Iris pigment epithelial cell (primary cell): ENCODE measurements around the gene SERPINB2.
"Not testable (repeated sequence)": the region's sequence is repeated elsewhere in the genome, so short reads cannot be mapped to it uniquely, and the experiment has no call there.

Experiments used
- DNase-seq: peaks from one replicate; pipeline ENCODE4 v3.0.0-alpha.2; 2011; ENCODE audit warnings: low read depth

The SERPINB2 gene

DNA sequence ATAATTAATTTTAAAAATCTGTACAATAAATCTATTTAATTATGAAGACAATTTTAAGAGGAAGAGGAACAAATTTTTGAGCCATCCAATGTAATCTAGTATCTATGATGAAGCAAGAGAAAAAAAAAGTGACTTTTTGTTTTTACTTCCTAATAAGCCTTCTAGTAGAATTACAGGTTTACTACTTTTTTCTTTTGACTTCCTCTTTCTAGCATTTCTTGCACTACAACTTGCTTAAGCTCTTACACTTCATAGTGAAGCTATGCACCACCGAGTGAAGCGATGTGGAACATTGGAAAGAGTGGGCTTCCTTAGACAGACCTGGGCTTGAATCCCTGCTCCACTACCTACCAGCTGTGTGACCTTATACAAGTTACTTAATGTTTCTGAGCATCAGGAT lies 2.1 kb downstream of the SERPINB2 start:
- no peak for DNase-seq

DNA sequence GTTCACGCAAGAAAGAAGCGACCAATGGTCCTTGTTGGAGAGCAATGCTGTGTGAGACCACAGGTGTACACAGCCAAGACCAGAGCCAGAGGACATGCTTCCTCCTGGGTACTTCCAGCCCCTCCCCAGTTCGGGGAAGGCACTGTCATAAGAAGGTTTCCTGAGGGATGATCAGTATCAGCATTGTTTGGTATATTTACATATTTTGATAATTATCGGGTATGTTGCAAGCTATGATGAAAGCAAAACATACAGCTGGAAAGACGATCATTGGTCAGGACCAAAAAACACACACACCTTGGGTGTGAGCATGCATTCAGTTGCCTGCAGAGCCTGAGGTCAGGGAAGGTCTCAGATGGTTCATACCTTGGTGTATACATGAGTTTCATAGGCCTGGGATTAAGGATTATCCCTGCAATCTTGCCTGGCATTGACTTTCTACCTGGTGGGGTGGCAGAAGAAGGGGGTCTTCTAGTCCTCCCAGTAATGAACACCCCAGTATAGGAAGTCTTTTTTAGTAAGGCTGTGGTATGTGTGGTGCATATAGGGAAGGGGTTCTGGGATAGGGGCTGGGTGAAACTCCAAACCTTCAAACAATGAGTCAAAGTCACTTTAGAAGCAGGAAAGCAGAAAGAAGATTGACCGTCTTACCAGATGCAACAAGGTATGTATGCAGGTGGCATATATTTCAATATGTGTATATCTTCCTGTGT lies 2.9 kb downstream of the SERPINB2 start:
- DNase-seq, result no peak

DNA sequence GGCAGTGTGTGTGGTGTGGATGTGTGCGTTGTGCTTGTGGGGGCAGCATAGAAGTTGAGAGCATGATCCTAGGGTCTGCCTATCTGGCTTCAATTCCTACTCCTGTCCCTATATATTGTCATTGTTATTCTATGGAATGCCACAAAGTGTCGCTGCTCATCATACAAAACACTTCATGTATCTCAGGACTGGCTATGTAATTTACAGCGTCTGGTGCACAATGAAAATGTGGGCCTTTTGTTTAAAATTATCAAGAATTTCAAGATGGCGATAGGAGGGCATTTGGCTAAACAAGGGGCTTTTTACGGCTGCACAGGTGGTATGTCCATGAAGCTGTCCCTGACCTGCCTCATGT lies 3.4 kb downstream of the SERPINB2 start:
- DNase-seq, result no peak

DNA sequence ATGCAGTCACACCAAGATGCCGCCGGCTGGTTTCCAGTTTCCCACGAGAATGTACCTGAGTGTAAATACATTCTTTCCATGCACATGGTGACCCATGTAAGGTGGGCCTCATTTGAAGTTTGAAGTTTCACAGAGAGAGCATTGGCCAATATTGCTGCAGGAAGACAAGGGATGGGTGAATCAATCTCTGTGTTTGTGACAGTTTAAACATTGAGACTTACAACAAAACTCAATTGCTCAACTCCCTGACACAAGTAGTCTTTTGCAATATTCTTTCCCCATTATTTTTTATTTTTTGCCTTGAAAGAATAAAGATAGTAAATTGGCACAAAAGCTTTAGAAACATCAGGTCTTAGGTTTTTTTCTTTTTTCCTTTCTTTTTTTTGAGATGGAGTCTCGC lies 5.1 kb downstream of the SERPINB2 start:
- no peak for DNase-seq

DNA sequence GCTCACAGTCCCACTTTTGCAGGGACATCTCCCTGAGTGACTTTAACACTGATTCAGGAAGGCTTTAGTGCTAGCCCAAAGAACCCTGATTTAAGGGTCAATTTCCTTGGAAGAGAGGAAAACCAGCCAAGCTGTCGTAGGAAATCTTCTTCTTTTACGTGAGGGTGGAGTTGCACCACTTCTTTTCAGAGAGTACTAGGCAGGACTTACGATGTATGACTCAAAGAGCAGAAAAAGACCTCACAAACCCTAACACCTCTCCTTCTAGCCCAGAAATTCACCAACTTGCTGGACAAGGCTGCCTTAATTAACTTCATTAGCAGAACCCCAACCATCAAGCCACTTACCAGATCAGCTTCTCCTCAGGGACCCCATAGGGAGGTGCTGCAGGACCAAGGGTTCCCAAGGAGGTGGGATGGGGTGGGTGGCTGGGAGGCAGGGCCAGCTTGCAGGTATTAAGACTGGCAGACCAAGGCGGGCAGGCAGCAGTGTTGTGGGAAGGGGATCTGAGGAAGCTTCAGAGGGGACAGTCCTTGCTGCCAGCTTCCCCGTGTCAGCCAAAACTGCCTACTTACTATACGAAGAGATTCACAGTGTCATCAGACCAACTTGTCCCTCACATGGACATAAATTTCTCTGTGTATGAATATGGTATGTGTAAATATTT lies 6.7 kb downstream of the SERPINB2 start:
- DNase-seq, result no peak

DNA sequence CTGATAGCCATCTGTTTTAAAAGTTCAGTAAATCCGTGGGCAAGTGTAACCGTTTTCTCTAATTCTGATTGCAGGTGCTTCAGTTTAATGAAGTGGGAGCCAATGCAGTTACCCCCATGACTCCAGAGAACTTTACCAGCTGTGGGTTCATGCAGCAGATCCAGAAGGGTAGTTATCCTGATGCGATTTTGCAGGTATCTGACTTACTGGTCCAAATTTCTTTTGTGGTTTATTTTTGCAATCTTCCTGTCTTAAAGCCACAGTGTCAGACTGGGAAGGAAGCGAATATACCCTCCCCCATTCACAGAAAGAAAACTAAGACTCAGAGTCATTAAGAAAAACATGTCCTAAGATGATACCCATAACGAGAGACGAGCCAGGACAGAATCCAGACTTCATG lies 7.7 kb downstream of the SERPINB2 start:
- no peak for DNase-seq

DNA sequence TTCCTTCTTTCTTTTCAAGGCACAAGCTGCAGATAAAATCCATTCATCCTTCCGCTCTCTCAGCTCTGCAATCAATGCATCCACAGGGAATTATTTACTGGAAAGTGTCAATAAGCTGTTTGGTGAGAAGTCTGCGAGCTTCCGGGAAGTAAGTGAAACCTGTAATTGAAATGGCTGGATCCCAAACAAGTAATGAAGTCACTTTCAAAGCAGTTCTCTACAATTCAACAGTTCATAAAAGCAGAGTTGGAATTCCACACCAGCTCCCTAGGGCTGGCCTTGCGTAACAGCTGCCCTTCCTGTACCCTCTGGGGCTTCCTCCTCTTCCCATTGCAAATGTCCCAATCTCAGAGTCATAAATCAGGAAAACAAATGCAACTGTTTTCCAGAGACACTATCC lies 9.6 kb downstream of the SERPINB2 start:
- DNase-seq, result no peak

DNA sequence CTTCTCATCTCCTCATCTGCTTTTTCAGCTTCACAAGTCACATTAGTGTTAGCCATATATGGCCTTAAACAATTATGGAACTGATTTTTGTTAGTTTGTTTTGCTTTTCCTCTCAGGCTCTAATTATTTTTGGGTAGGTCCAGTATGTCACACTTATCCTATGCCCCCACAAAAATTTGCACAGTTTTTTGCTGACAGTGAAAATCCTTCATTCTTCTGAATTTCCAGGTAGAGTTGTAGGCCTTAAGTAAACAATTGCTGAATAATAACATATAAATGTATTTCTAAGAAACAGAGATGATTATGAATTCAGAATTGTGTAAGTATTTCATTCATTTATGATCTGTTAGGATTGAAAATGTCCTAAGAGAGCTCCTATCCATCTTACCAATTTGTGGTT lies 11.7 kb downstream of the SERPINB2 start:
- no peak for DNase-seq

DNA sequence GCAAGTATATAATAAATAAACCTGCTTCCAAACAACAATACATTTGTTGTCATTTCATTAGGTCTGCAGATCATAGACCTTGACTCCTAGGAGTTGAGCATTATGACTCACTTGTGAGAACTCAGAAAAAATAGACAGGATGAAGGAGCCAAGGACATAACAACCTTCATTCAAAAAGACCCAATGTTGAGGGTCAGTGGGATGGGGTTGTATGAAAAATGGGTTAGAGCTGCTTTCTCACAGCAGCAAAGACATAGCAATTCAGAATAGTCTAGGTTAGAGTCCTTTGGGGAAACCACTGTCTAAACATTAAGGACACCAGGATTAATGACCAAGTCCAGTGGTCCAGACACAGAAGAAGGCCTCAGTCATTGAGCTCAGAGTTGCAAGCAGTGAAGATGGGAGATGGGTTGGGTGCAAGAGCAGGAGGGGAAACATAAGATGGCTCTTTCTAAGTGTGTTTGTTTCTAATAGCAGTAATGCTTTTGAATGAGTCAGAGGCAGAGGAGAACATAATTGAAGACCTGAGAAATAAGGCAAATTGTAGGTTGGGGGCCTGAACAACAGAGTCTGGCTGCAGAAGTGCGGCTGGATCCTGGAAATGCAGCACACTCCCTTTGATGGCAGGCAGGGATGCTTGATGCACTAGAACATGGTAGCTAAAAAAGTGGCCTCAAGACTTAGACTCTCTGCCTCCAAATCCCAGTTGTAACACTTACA lies 16.5 kb downstream of the SERPINB2 start:
- no peak for DNase-seq

DNA sequence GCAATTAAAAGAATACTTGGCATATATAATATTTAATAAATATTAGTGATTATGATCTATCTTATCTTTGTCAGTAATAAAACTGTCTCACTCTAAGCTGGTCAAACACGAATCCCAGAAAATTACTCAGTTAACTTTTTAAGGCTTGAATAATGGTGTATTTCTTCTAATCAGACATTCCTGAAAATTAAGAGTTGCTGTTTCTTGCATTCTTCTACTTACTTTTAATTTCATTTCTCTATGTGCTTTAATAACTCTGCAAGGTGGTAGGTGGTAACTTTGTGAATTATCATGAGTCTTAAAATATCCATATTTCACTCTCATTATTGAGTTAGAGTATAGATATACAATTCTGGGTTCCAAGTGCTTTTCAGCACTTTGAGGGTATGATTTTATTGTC lies 17.2 kb downstream of the SERPINB2 start:
- DNase-seq, result no peak

DNA sequence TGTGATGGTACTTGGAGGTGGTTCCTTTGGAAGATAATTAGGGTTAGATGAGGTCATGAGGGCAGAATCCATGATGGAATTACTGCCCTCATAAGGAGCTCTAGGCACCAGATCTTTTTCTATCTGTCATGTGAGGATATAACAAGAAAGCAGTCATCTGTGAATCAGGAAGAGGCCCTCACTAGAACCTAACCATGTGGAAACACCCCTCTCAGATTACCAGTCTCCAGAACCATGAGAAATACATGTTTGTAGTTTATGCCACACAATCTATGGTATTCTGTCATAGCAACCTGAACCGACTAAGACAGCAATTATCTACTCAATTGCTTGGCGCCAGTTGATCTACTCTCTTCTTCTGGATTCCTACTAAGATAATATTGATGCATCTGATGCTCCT lies 17.9 kb downstream of the SERPINB2 start:
- DNase-seq, result no peak

DNA sequence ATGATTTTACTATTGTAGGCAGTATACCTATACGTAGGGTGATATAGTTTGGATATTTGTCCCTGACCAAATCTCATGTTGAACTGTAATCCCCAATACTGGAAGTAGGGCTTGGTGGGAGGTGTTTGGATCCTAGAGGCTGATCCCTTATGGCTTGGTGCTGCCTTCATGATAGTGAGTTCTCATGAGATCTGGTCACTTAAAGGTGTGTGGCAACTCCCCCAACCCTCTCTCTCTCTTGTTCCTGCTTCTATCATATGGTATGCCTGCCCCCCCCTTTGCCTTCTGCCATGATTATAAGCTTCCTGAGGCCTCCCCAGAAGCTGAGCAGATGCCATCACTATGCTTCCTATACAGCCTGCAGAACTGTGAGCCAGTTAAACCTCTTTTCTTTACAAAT lies 18.6 kb downstream of the SERPINB2 start:
- DNase-seq, result no peak

DNA sequence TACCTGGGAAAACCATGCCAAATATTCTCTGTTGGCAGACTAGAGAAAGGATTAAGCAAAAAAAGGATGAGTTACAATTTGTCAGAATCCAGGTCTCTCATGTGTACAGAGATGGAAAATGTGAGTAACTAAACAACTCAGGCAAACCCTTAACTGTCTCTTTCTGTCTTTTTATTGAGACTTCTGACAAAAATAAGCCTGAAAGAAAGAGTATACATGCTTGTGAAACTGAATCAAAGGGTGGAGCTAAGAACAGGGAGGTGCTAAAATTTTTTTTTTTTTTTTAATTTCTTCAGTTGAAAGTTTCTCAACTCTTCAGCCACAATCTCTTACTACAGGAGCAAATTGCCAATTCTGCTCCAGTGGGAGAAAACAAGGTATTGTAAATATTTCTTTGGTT lies 20.2 kb downstream of the SERPINB2 start, which contains the start of gene SERPINB10:
Gene SERPINB10 (plus strand): TSS at position 295 of the 400 bp plus-strand sequence. CDS start 7,553 bp downstream, outside the sequence.
- DNase-seq, result no peak

DNA sequence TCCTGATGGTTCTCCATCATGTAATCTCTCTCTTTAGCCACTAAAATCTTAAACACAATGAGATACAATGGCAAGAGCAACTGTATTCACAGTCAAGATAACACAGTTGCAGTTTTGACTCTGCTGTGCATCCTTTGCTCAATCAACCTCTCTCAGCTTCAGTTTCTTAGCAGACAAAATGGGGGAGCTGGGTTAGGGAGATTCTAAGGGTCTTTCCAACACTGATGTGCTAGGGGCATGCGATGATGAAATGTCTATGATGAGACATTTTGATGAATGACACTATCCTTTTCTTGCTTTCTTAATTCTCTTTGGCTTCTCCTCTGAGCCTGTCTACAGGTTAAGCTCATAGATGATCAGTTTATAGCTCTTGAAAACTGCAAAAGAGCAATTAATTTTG lies 21.4 kb downstream of the SERPINB2 start:
- no peak for DNase-seq

DNA sequence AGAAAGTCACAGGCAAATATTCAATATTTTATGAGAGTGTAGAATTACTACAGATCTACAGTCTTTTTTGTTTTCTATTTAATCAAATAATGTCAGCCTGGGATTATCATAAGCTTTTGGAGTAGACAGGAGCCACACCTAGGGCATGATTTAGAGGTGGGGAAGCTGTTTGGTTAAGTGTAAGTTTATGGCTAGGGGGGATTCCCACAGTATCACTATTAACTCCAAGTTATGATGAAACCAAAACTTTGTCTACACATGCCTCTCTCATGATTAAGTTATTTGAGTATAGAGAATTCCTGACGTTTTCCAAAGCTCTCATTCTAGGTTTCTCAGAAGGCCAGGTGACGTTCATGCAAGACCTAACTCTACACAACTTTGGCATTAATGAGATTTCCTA lies 22.4 kb downstream of the SERPINB2 start:
- no peak for DNase-seq

DNA sequence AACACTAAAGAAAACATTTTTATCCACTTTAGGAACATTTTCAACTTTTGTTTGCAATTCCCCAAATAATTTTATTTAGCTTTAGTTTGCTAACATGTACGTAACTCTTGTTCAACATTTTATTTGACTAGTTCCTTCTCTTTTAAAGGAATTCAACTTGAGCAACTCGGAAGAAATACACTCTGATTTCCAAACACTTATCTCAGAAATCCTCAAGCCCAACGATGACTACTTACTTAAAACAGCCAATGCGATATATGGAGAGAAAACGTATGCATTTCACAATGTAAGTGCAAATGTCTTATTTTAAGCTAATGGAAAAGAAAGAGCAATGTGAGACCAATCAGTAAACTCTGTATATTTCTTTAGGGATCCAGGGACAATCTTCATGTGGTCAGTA lies 30.3 kb downstream of the SERPINB2 start:
- no peak for DNase-seq

DNA sequence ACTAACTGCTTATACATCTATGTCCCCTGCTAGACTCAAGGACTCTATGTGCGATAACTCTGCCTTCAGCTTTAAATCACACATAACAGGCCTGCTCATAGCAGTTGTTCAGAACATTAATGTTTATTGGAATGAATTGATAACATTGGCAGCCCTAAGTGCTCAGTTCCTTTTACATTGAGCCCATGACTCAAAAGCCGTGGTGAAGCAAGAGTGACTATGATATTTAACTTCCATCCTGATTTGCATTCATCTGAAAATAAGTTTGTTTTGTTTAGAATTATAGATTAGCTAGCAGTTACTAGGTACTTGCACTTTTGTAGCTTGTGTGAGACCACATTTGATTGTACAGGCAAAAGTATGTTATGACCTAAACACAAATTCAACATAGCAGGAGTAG lies 34.5 kb downstream of the SERPINB2 start:
- DNase-seq, result no peak

DNA sequence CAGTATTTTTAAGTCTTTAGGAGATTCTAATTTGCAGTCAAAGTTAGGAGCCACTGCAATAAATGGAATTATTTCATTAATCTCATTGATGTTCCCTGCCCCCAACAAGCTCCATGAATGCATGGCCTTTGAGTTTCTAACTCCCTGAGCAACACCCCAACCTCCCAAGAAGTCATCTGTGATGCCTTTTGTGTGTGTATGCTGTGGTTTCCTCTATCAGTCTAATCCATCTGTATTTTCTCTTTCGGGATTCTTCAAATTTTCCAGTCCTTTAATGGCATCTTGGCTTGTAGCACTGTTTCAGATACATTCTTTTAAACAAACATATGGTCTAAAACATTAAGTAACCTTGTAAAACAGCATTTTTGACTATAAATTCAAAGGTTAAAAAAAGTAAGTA lies 37.0 kb downstream of the SERPINB2 start:
- peak; percentile 20 for DNase-seq

DNA sequence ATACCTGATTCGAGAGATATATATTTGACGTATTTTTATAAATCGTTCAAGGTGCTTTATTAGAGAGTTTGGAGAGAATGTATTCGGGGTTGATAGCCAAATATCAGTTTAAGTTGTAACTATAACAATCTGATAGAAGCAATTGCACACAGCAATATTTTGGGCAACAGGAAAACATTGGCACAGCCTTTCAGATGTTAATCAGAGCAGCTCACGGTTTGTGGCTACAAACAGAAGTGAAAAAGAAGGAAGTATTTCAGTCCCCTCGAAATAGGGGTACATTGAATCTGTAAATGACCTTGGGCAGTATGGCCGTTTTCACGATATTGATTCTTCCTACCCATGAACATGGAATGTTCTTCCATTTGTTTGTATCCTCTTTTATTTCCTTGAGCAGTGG lies 40.8 kb downstream of the SERPINB2 start:
- DNase-seq, result no peak

DNA sequence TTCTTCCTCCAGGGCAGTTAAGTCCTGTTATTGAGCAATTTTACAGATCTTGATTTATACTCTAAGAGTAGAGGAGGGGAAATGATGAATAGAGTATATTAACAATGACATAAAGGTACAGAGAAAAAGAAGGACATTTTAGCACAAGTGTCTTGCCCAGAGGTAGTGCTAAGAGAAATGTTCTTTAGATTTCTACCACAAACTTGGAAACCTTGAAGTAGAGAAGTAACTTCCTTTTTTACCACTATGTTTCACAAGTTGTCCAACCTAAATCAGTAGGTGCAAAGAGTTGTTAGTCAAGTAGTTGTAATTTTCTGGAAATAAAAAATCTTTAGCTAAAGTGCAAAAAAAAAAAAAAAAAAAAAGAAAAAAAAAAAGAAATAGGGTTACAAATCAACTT lies 41.9 kb downstream of the SERPINB2 start:
- not testable (repeated sequence) for DNase-seq

DNA sequence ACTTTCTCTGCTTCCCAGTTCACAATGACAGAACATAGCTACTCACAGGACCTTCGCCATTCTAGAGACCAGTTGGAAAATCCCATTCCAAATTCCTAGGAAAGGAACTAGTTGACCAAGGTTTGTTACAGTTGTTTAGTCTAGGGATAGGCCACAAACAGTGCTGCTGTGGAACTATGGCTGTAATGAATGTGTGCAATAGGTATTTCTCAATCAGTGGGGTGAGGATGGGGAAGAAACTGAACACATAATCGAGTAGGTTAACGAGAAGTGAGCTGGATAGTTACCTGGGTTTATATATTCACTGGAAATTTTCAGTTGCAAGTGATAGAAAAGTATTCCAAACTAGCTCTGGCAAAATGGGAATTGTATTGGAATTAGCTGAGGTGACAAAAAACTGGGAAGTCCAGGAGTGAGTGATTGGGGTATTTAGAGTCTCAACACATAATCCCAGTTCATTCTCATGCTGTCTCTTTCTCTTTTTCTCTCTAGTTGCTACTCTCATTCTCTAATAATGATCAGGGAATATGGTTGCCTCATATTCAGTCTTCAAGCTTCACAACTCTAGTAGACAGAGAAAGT lies 43.4 kb downstream of the SERPINB2 start:
- DNase-seq, result no peak

DNA sequence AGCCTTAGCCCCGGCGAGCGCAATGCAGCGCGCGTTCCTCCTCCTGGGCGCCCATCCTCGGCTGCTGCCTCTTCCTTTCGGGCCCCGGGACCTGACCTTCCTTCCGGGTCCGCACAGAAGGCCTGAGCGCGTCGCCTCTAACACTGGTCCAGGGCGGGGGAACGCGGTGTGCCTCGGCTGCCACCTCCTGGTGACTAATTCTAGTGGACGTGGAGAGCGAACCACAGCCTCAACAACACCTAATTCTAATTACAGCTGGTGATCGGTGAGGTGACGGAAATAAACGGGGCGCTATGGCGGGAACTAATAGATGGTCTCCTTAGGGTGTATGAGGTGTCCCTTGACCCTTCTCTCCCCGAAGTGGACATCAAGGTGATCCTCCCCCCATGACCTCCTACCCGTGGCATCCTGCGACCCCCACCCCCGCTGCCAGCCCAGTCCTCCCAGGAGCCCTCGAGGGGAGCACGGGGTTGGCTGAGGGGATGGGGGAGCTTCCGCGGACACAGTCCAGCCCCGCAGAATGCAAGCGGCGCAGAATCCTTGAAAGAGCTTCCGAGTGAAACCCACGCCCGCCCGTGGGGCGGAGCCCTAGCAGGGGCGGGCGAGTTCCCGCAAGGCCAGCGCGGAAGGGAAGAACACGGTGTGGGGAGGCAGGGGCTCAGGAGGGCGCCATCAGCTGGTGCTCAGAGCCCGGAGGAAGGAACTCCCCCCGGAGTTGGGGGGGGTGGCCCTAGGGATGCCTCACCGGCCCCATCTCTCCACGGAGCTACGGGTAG lies 48.8 kb downstream of the SERPINB2 start:
- peak; percentile 52 for DNase-seq
